PFSK-1 (cell line): ENCODE results near the gene CD28.

Experiments
- POLR2AphosphoS5 ChIP-seq: IDR thresholded peaks from 2 replicates; pipeline ENCODE4 v1.6.1; 2012; ENCODE audit warnings: low read depth, mild to moderate bottlenecking, control low read depth, low read length, moderate library complexity
- SIN3A ChIP-seq: IDR thresholded peaks from 2 replicates; pipeline ENCODE4 v1.6.1; 2012; ENCODE audit warnings: mild to moderate bottlenecking, low read length, moderate library complexity, borderline replicate concordance; ENCODE audit not compliant: insufficient read depth
- TAF1 ChIP-seq: IDR thresholded peaks from 2 replicates; pipeline ENCODE4 v1.6.1; 2012; ENCODE audit warnings: low read length, control low read depth, borderline replicate concordance; ENCODE audit not compliant: insufficient read depth

GRCh38 chr2:203740871-203741281 lies 34.4 kb downstream of the CD28 start:
- no peak for TF ChIP-seq SIN3A
- TF ChIP-seq POLR2AphosphoS5 = no peak
- no peak for TF ChIP-seq TAF1
